ENCODE measurements around the gene CCDC88C. TPM values are rescaled to one million over a fixed set of nuclear protein-coding genes. Genes with fewer than 3 reads are reported as not detected.
A peak's percentile ranks its signal among the peaks of the same experiment; 100 is the strongest.

CCDC88C gene
- total RNA-seq, 1 donor from 2014 or later: 44.6 TPM

- H3K4me1 Mint-ChIP-seq: peaks cover 48% of the 10 kb centered on the region
- DNase-seq (ENCODE audit: low read depth, low spot score): no peak
- H3K4me3 Mint-ChIP-seq: no peak overlapping the region
- TF ChIP-seq CTCF (conservative IDR thresholded peaks at IDR 0.05): no peak
- H3K36me3 Mint-ChIP-seq (ENCODE audit: low read depth): no peaks in the 10 kb centered on the region
- H3K9me3 Mint-ChIP-seq: no peaks in the 10 kb centered on the region
- H3K27ac Mint-ChIP-seq (ENCODE audit: unreplicated experiment): no peak overlapping the region
- no peaks in the 10 kb centered on the region for H3K27me3 Mint-ChIP-seq (ENCODE audit: low read depth)
These were observed 59.6 kb downstream of the CCDC88C start for GRCh38 chr14:91358025-91358319.

GRCh38 chr14:91357272-91358024 is 60.2 kb downstream of the CCDC88C start:
- H3K4me3 Mint-ChIP-seq: no peak overlapping the region
- TF ChIP-seq CTCF (conservative IDR thresholded peaks at IDR 0.05): no peak
- H3K27ac Mint-ChIP-seq (ENCODE audit: unreplicated experiment): no peak overlapping the region
- DNase-seq (ENCODE audit: low read depth, low spot score): no peak
- H3K27me3 Mint-ChIP-seq (ENCODE audit: low read depth): no peaks in the 10 kb centered on the region
- H3K36me3 Mint-ChIP-seq (ENCODE audit: low read depth): no peaks in the 10 kb centered on the region
- H3K9me3 Mint-ChIP-seq: no peaks in the 10 kb centered on the region
- peaks cover 53% of the 10 kb centered on the region for H3K4me1 Mint-ChIP-seq

GRCh38 chr14:91356181-91356763 is 61.3 kb downstream of the CCDC88C start:
- Mint-ChIP-seq H3K36me3 (ENCODE audit: low read depth) (no peaks in the 10 kb centered on the region), H3K27ac (ENCODE audit: unreplicated experiment) (no peak overlapping the region), H3K4me1 (peaks cover 59% of the 10 kb centered on the region), H3K9me3 (no peaks in the 10 kb centered on the region), H3K4me3 (no peak overlapping the region), H3K27me3 (ENCODE audit: low read depth) (no peaks in the 10 kb centered on the region)
- DNase-seq (ENCODE audit: low read depth, low spot score): no peak
- TF ChIP-seq CTCF (conservative IDR thresholded peaks at IDR 0.05): no peak

GRCh38 chr14:91354979-91355685 is 62.5 kb downstream of the CCDC88C start:
- Mint-ChIP-seq H3K27ac (ENCODE audit: unreplicated experiment) (peak overlapping the region; percentile 20), H3K9me3 (no peaks in the 10 kb centered on the region), H3K36me3 (ENCODE audit: low read depth) (no peaks in the 10 kb centered on the region), H3K4me1 (peaks cover 65% of the 10 kb centered on the region), H3K4me3 (no peak overlapping the region), H3K27me3 (ENCODE audit: low read depth) (no peaks in the 10 kb centered on the region)
- peak; percentile 40 for DNase-seq (ENCODE audit: low read depth, low spot score)
- peak; percentile 56 for TF ChIP-seq CTCF (conservative IDR thresholded peaks at IDR 0.05)

- H3K27me3 Mint-ChIP-seq (ENCODE audit: low read depth): no peaks in the 10 kb centered on the region
- H3K4me1 Mint-ChIP-seq: peaks cover 65% of the 10 kb centered on the region
- H3K36me3 Mint-ChIP-seq (ENCODE audit: low read depth): no peaks in the 10 kb centered on the region
- no peak for DNase-seq (ENCODE audit: low read depth, low spot score)
- no peak overlapping the region for H3K4me3 Mint-ChIP-seq
- no peaks in the 10 kb centered on the region for H3K9me3 Mint-ChIP-seq
- no peak for TF ChIP-seq CTCF (conservative IDR thresholded peaks at IDR 0.05)
- no peak overlapping the region for H3K27ac Mint-ChIP-seq (ENCODE audit: unreplicated experiment)
These were observed 63.3 kb downstream of the CCDC88C start for GRCh38 chr14:91354221-91354916.

Data from neural crest cell (in vitro differentiated cells).